ENCODE results near the gene DRGX.

DRGX gene

GRCh38 chr10:49381111-49381900 is 14.6 kb downstream of the DRGX start:
- no peak for DNase-seq

DNA sequence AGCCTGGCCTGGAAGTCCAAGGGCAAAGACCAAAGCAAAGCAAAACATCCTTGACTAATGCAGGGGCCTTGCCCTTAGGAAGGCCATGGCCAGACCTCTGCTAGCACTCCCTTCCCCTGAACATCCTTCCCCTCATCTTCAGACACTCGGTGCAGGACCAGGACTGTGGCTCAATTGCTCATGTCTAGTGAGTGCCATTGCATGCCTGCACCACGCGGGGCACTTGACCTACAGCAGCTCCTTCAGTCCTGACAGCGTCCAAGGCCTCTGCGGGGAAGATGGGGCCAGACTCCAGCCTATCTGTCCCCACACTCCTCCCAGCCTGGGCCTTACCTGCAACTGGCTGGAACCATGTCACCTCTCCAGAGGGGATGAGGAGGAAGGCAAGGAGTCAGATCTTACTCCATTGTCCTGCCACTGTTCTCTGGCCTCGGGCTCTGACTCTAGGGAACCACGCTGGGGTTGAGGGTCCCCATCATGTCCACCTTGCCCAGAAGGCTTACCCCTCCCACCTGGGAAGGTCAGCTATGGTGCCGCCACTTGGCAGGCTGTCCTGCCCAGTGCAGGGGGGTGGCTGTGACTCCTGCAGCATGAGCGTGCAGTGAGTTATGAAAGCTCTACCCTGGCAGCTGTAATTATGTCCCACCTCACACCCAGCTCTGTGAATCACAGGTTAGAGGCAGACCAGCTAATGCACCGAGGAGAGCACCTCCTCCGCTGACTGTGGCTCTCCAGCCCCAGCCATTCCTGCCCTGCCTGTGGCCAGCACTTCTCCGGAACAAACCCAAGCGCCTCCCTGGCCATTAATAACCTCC is 16.1 kb downstream of the DRGX start:
- no peak for DNase-seq

DNA sequence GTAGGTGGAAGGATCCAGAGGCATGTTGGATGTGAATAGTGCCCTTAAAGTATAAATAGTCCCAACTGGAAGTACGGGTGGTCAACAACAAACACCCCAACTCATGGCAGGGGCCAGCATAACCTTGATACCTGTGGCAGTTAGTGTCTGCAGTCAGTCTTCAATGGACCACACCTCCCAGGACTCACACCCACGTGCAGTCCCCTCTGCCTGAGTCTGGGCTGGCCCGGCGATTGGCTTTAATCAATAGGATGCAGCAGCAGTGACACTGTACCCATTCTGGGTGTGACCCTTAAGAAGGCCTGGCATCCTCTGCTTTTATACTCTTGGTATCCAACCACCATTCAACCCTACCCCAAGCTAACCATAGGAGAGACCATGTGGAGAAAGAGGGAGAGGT is 18.6 kb downstream of the DRGX start:
- DNase-seq, result no peak

DNA sequence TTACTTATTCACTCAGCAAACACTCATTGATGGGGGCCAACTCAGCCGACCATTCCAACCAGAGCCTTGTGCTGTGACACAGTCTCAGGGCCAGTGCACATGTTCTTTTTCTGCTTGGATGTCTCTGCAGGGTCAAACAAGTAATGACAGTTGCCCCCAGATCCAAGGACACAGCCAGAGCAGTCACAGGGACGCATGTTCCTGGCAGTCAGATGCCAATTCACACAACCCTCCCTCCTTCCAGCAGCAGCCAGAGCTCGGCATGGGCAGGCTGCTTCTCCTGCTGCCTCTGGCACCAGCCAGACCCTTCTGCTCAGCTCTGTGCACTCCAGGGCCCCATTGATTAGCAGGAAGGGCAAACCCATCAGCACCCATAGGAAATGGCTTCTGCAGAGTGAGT is 20.3 kb downstream of the DRGX start:
- DNase-seq, result no peak

DNA sequence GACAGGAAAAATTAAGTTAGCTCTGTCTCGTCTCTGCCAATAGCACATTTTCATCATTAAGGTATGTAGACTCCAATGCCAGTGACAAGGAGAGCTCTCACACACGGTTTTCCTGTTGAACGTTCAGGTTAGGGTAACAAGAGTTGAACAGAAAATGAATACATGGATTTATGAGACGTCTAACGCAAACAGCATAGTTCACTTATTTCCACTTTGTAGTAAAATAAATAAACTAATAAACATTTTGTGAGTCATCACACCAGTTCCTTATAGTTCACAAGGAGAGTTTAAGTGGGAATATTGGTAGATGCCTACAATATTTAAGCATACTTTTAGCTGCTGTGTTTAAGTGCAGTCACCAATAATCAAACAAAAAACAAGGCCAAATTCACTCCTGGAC is 21.1 kb downstream of the DRGX start:
- DNase-seq, result no peak

DNA sequence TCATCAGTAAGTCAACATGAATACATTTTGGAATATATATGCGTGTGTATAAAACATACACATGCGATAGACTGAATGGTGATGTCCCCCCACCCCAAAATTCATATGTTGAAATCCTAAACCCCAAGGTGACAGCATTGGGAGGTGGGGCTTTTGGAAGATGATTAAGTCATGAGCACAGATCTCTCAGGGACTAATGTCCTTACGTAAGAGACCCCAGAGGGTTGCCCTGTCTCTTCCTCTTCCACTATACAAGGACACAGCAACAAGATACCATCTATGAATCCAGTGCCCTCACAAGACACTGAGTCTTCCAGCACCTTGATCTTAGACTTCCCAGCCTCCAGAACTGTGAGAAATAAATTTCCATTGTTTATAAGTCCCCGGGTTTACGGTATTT is 22.5 kb downstream of the DRGX start:
- DNase-seq, result no peak

- DNase-seq, result no peak
Observed at GRCh38 chr10:49371967-49372366, 23.9 kb downstream of the DRGX start.

DNA sequence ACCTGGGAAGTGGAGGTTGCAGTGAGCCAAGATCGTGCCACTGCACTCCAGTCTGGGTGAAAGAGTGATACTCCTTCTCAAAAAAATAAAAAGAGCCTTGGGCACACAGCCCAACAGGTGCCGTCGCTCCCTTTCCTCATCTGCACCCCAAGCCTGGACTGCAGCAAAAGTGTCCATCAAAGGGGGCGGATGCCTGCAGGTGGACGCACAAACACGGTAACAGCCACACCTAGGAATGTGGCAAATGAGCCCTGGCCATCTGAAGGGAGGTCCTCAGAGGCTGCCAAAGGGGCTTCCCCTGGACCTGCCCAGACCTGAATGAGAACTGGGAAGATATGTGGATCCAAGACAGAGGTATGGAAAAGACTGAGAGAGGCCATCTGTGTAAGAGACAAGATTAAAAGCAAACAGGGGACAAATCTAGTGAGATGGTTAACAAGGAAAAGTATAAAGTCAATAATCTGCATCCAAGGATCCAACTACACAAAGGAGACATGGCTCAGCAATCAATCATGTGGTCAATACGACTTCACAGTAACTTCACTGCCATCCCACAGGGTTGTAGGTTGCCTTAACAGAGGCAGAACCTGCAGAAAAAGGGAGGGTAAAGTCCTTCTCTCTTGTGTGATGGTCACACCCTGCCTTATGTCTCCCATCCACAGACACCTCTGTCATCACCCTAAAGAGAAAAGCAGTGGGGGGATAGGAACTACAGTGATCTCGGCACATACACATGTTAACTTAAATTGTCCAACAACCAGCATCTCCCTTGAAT is 25.4 kb downstream of the DRGX start:
- no peak for DNase-seq

DNA sequence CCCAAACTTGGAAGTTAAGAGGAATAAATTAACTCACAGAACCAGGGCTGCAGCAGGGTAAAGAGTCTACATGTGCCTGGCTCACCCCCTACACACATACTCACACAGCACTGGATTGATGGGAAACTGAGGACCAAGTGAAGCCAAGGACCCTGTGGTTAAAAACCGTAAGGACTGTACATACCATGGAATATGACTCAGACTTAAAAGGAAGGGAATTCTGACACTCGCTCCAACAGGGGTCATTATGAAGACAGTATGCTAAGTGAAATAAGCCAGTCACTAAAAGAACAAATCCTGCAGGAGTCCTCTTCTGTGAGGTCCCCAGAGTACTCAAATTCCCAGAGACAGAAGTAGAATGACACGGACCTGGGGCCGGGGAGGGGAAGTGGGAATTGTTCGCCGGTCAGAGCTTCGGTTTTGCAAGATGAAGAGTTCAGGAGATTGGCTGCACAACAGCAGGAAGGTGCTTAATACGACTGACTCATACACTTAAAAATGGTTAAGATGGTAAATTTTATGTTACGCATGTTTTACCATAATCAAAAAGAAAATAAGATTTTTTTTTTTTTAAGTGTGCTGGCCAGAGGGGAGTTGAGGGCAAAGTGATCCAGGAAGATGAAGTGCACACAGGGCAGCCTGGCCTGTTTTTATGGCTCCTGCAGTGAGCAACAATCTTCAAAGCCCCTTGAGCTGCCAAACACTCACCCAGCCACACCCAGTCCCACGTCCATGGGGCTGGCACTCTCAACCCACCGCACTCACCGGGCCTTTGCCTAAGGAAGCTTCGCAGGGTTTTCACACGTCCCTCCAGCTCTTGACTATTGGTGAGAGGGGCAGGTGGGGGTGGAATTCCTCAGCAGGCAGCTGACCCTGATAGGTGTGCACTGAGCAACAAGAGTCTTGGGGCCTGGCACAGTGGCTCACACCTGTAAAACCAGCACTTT is 26.4 kb downstream of the DRGX start:
- no peak for DNase-seq

DNA sequence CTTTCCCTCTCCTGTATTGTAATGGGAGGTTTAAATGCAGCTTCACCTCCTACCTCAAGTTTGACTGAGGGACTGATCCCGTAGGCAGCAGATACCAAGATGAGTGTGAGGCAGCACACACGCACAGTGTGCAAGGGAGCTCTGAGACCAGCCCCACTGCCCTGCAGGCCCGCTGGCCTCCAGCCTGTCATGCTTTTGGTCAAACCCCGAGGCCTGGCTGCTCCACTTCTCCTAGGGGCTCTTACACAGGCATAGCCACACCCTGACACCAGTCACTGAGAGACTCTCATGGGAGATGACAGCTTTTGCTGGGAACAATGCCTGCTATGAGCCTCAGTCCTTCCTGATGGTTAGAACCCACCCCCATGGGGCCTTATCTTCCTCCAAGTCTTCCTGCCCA is 27.6 kb downstream of the DRGX start:
- no peak for DNase-seq

DNA sequence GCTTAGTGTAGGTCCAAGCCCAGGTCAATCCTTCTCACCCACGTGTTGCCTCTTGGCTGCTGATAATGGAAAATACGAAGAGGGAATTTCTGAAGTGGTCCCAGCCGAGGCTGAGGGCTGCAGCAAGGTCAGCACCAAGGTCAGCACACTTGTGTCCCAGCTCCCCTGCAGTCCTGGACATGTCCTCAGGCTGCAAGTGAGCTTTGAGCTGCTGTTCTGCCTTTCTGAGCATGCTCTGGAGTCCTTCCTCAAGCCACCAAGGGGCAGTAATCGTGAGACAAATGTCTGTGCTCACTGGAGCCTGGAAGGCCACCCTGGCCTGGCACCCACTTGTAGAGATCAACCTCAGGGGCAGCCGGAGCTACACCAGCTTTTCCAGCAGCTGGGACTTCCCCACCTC is 28.3 kb downstream of the DRGX start:
- DNase-seq, result no peak

GRCh38 chr10:49366460-49366859 is 29.4 kb downstream of the DRGX start:
- DNase-seq, result no peak

- no peak for DNase-seq
Observed at GRCh38 chr10:49365675-49366415, 30.0 kb downstream of the DRGX start.

- no peak for DNase-seq
Observed at GRCh38 chr10:49365275-49365674, 30.6 kb downstream of the DRGX start.

DNA sequence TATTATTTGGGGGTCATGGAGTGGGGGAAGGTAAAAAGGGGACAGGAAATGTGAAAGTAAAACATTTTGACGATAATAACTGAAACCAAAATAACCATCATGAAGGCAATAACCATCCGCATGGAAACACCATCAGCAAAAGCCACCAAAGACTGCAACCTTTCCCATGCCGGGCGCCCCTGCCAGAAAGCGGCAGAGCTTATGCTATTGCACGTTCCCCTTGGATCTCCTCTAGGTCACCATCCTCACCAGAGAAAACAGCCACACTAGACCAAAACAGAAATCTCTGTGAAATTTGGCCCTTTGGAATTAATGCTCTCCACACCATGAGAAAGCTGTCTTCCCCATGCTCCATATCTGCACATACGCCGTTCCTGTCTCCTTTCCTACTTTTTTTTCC is 31.1 kb downstream of the DRGX start:
- DNase-seq, result no peak

DNA sequence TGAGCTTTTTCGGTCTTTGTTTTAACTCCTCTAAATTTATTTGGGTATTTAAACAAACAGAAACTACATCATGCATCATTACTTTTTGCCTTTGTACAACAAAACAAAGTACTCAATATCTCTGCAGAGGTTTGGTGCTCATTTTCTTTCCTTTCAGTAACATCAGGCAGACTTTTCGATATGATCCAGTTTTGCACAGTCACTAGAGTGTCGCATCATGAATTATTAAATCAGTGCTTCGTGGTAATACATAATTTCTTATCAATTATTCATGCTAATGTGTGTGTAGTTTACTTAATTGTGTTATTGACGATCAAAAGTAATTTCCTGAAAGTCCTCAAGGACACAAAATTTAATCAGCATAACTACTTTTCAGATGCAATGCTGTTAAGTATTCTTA is 31.8 kb downstream of the DRGX start:
- no peak for DNase-seq

DNA sequence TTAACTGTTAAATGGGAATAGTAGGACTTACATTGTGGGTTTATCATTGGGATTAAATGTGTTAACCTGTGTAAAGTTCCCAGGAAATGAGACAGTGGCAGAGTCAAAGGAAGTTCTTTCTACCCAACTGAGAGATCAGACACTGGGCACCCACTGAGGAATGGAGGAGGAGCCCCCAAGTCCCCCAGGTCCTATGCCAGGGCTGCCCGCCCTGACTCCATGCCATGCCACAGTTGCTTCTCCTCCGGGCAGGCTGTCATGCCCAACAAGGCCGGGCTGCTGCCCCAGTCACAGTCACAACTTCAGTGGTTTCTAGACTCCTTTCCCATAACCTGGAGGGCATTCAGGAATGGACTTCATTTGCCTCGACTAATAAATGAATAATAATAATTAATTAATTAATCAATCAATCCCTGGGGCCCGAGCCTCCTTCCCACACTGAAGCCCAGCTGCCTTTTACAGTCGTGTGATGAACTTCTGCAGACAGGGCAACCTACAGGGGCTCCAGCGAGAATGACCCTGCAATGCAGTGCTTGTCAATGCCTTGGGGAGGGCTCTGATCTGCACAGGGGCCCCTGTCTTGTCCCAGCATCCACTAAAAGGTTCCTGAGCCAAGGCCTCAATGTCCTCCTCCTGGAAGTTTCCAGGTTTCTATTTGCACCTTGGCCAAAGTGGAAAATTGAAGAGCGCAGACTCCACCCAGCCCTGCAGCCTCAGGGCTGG is 32.4 kb downstream of the DRGX start:
- no peak for DNase-seq

DNA sequence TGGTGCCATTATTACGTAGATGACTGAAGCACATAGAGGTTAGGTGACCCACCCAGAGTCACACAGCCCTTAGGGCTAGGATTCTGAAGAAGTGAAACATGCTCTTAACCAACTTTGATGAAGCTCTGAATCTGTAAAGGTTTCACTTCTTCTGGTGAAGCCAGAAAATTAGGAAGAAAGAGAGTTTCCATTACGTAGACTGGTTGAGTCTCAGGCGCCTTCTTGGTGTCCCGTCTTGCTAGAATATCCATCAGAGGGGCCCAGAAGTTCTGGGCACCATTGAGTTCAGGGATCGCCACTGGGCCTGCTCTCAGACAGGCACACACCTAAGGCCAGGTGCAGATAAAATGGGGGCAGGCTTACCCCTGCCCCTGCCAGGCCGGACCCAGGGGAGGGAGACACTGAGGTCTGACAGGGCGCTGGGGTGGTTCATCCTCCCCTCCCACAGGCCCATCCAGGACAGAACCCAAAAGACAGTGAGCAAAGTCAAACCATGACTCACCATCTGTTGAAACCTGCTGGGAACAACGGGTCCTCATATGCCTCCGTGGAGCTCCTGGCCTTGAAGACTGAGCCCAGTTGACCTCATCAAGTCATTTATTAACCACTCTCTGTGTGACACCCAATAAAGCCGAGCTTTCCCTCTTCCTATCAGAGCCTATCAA is 33.2 kb downstream of the DRGX start:
- DNase-seq, result no peak

- DNase-seq, result no peak
Observed at GRCh38 chr10:49361735-49362568, 33.9 kb downstream of the DRGX start.

DNA sequence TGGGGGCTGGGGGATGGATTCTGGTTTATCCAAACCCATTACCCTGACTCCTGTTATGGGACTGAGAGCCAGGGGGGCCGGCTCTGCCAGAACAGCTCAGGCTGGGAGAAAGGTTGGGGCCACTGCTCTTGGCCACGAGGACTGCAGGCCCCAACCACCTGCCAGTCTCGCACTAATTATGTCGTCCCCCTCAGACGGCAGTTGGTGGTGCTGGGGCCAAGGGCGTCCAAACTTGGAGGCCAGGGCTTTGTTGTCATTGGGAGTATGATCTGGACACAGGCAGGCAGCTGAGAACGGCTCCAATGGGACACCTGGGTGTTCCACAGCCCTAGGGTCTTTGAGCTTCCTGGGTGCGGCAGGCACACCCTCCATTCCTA is 34.7 kb downstream of the DRGX start:
- DNase-seq, result no peak
